ENCODE measurements around the gene NFIB.

NFIB gene

DNA sequence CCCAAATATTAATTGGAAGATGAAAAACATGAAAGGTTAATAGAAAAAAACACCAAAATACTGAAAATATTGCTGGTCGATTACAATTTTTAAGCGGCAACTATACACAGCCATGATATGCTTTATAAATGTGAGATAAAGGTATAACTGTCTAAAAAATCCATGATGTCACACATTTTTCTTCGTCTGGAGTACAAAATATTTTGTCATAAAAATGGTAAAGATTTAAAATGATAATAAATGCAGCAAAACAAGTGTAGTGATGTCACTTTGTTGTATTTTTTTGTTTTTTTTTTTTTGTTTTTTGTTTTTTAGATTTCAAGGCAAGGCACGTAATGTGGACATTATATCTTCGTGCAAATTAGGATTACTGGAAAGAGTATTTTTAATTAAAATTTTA is 227.4 kb downstream of the NFIB start:
- in situ Hi-C loops (cut with MboI; ENCODE audit: low sequenced_read_pairs), result no loop called here

DNA sequence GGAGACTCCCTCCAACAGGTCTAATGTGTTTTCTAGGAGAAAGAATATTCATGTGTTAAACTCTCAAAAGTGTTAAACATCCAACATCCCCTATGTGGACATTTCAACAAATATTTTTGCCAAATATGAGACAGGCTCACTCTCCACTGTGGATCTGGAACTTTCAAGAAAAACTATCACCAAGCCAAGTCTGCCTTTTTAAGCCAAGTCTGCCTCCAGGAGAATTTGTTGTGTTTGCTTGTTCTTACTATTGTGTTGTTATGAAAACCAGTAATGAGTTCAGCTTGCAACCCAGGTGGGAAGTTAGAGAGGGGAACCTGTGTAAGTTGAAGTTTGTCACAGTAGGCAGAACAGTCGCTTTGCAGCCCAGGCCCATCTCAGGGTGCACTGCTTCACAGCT is 228.1 kb downstream of the NFIB start:
- in situ Hi-C loops (cut with MboI; ENCODE audit: low sequenced_read_pairs), result no loop called here

DNA sequence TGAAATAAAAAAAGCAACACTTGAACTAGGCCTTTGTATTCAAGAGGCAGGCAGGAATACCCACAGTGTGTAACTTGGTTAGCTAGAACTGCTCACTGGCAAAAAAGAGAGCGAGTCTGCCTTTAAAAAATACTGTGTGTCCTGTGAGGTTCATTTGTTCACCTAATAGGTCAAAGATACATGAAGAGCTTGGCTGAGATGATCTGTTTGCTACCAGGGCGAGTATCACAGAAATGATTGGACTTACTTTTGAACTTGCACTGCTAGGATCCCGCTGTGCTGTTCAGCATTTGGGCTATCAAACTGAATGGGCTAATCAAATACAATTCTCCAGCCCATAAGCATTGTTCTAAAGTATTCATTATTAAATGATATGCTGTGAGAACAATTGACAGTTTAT is 229.1 kb downstream of the NFIB start:
- in situ Hi-C loops (cut with MboI; ENCODE audit: low sequenced_read_pairs), result no loop called here

DNA sequence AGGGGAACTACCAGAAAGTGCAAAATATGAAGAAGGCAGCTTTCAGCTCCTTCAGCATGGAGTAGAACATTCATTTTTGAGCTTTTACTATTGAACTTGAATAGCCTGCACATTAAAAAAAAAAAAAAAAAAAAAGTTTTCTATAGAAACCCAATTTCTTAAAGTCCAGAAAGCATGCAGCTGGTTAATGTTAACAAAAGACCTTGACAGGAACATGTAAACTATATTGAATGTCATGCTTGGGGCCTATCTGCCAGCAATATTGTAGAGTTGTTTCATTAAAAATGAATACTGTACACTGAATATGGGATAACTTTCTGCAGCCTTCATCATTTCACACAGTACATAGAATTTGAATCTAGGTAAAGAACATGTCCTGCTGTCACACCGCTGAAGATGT is 230.6 kb downstream of the NFIB start:
- in situ Hi-C loops (cut with MboI; ENCODE audit: low sequenced_read_pairs), result no loop called here

DNA sequence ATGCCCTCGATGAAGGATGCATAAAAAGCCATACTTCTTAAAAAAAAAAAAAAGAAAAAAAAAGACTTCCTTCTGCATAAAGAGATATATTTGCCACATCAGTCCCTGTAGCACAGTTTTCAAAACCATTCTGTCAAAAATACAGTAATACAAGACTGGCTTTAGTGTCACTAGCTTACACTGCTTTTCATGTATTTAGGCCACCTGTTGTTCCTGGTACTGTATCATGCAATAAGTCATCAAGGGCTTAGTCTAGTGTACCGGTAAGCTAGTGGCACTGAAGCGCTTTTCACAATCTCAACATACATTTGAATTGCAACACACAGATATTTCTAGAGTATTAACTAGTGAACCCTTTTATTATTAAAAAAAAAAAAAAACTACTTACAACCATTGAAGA is 231.2 kb downstream of the NFIB start:
- in situ Hi-C loops (cut with MboI; ENCODE audit: low sequenced_read_pairs), result no loop called here

DNA sequence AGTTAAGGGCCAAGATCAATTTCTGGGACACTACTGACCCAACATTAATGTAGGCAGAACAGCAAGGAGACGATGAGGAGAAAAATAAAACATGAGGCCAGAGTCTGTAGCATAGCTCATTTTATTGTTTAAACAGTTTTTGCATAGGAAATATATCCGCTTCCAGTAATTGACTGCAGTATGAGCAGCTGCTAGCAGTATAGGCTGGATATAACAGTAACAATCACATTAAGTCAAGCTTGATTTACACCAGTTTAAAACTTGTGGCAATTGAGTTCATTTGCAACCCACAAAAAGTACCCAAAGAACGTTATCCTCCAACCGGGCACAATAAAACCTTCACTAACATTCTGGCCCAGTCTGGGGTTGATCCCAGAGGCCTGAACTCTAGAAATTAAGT is 232.2 kb downstream of the NFIB start:
- in situ Hi-C loops (cut with MboI; ENCODE audit: low sequenced_read_pairs), result no loop called here

DNA sequence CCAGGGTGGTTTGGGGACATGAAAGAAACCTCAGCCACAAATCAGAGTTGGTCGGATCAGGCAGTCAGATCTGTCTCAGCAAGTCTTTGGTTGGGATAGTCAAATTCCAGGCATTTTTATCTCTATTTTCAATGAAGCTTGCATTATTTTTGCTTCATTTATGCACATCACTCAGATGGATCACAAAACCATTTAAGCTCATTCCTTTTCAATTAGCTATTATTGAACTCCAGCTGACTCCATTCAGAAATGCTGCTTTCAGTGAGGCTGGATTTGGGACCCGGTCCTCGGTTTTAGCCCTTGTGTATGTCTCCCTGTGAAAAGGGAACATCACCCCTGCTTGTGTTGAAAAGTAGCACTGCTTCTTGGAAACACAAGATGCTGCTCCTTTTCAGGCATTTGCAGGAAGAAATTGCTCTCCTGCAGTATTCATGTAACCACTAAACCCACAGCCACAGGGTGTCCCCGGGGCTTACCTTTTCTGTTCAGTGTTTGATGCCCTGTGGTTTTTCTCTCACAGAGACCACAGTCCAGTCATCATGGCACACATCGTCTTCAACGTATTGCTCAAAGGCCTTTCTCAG is 232.9 kb downstream of the NFIB start:
- in situ Hi-C loops (cut with MboI; ENCODE audit: low sequenced_read_pairs), result no loop called here

DNA sequence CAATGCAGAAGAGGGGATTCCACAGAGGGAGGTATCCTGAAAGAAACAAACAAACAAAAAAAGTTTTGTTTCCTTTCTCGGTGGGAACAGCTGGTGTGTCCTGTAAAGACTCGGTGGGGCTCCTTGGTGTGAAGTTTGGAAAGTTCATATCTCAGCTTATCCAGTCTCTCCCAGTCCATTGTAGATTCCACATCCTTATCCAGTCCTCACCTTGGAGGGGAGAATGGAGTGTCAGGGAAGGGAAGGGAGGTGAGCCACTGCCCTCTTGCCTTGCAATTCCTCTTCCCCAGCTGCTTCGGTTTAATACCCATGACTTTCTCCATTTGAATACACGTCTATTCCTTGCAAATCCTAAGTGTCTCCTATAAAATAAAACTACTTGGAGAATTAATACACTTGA is 234.5 kb downstream of the NFIB start:
- in situ Hi-C loops (cut with MboI; ENCODE audit: low sequenced_read_pairs), result no loop called here

DNA sequence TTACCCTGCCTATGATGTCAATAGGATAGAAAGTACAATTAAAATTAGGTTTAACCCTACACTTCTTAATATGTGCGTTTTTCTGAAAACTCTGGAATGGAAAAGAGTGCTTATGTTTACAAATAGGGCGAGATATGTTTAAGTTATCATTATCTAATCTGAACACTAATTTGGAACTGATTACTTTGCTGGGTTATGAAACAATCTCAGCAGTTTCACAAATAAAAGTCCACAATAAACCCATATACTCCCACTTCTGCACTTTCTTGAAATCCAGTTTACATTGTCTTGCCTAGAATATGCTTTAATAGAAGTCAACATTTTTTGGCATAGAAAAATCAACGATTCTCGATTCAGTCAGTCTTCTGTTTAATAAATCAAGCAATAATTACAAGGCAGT is 236.3 kb downstream of the NFIB start:
- in situ Hi-C loops (cut with MboI; ENCODE audit: low sequenced_read_pairs), result no loop called here

DNA sequence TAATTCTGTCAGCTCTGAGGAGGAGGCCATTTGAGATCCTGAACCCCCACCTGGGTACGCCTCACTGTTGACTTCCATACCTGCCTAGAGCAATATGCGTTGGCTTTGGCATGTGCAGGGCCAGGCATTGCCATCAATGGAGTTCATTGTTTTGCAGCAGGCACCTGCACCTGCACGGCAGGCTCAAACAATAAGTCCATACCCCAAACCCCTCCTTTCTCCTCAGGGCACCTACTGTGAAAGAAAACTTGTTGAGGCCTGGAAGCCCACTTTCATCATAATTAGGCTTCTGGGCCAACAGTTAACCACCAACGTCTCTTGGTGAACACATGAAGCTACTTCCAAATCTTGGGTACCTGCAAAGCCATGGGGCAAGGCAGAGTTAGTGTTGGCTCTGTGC is 238.7 kb downstream of the NFIB start:
- in situ Hi-C loops (cut with MboI; ENCODE audit: low sequenced_read_pairs), result no loop called here

DNA sequence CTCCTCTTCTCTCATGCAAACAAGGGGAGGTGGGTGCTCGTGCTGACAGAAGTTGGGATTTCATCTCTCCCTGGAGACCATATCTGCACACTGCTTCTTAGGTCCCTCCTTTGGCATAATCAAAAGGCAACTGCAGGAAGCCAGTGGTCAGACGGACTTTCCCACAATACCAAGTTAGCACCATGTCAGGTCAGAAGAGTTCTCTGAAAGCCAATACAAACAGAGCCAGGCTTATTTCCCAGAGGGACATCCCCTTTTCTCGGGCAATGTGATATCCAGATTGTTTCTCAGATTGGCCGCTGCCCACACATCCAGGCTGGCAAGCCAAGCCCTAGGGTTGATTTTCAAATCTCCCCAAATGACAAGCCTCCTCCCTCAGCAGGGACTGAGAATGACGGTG is 241.1 kb downstream of the NFIB start:
- in situ Hi-C loops (cut with MboI; ENCODE audit: low sequenced_read_pairs), result no loop called here

DNA sequence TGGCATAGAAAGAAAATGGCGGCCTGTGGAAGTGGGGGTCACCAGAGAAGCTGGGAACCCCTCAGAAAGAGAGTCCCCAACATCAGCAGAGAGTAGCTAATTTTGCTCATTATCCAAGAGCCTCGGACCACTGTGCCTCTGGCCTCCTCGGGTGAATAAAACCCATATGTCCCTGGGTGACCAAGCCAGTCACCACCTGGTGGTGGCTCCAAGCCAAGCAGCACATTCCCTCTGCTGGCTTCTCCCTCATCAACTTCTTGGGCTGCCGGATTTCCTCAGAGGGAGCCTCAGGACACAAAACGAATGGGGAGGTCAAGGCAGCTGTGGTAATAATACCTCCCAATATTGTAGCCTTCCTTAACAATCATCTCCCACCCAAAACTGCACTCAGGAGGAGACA is 242.5 kb downstream of the NFIB start:
- in situ Hi-C loops (cut with MboI; ENCODE audit: low sequenced_read_pairs), result no loop called here

DNA sequence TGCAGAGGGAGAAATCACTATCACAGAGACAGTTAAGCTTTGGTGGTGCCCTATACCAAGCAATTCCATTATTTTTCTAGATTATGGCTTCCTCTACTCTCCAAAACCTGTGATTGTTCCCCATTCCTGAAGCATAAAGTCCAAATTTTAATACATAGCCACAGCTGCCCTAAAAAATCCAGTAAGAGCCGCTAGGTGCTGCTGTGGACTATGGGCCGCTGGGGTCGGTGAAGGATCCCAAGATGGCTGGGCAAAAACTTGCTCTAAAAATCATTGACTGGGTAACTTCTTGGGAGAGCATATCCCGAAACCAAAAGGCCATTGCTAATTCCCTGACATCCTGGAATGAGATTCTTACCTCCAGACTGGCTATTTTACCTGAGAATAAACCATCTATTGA is 245.3 kb downstream of the NFIB start:
- in situ Hi-C loops (cut with MboI; ENCODE audit: low sequenced_read_pairs), result no loop called here

DNA sequence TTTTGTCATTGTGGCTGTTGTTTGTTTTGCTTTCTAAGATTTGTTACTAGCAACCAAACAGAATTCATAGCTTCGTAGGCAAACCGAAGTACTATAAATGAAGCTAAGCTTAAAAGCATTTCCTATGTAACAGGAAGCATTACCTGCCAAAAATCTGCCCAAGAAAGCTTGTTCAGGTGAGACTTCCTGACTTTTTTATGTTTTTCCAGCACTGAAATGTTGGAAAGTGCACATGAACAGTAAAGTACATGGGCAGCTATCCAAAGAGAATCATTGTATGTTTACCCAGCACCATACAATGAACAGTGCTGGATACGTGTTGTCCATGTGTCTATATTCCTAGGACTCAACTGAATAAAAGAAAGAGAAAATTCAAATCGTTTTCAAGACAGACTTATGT is 247.1 kb downstream of the NFIB start:
- in situ Hi-C loops (cut with MboI; ENCODE audit: low sequenced_read_pairs), result no loop called here

DNA sequence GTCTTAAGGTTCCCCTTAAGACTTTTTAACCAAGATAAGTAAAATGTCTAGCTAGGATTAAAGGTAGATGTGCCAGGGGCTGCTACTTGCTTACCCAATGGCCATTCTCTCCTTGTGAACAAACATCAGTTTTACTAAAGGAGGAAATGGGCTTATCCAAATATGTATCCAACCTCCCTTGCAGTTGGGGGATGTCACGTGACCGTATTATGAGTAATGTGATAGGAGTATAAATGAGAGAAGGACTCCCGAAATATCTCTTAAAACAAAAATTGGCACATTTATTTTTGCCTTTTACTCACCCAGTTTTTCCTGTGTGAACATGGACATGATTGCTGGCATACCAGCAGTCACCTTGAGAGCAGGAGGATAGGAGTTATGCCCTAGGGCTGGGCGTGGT is 247.9 kb downstream of the NFIB start:
- in situ Hi-C loops (cut with MboI; ENCODE audit: low sequenced_read_pairs), result no loop called here

DNA sequence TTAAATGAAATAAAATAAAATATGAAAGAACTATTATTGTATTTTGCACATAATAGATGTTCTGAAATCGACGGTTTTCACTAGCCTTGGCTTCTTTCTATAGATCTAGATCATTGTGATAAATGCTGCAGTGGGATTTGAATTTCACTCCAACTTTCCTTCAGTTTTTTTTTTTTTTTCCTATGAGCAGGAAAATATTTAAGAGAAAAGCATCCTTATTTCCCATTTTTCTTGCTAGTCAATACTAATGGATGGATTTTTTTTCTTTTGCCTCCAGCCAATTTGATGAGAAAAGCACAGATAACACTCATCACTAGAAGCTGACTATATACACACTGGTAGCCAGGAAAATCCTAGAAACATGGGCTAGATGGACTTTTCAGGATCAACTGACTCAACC is 249.0 kb downstream of the NFIB start:
- in situ Hi-C loops (cut with MboI; ENCODE audit: low sequenced_read_pairs), result no loop called here

DNA sequence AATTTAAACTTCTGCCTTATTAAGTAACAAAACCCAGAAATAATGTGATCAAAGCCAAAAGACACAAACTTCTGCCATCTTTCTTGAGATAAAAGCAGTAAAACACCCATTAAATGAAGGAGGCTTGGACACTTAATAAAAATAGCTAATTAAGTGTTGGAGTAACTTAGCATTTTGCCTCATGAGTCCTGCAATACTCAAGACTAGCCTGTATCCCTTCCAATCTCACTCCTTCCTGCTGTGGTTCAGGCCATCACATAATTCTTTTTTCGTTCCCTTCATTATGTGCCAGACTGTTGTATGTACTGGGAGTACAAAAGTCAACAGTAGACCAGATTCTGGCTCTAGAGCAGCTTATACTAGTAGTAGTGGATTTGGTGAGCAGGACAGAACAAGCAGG is 250.2 kb downstream of the NFIB start:
- in situ Hi-C loops (cut with MboI; ENCODE audit: low sequenced_read_pairs), result no loop called here

DNA sequence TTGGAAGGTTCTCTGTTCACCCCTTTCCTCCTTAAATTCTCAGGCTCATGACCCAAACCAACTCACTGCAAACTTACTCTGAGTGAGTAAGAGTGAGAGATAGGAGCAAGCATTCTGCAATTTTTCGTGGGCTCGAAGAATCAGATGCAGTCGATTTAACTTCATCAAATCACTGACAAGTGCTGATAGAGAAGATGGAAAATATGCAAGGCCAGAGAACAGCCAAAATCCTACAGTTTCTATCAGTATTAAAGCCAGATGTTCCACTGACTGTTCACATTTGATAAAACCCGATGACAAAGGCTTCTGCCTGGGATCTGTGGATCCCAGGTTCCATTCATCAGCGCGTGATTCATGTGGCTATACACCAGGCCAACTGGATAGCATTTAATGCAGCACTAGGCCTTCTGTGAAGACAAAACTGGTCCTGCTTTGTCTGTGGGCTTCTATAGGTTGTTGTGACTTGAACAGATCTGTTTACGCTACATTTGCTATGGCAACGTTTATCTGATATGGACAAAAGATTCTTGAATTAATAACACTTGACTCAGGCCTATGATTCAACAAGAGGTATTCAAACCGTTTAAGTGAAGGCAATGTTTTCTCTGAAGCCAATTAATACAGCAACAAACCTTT is 251.2 kb downstream of the NFIB start:
- in situ Hi-C loops (cut with MboI; ENCODE audit: low sequenced_read_pairs), result no loop called here

DNA sequence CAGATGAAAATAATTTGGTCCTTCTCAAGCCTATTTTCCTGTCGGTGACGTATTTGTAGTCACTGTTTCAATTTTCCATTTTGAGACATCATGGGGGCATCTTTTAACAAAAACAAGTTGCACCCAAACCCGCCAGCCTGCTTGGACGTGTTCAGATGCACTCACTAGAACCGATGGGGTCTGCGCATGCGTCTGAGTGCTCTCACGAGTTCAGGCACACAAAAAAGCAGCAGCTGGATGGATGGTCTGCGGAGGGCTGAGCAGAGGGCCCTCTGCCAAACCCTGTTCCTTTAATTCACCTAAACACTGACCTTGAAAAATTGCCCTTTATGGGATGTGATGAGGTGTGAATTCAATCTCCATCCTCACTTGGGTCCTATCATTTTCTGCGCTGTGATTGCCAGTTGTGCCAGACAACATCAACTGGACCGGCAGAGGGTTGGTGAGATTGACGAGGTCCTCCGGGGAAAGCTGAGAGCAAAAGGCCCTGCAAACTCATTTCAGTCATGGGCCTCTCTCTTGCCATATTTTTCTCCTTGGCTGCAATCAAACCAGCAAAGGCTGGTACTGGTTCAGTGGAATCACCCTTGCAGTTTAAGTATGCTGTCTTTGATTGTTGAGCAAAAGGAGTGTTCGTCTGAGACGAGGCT is 251.9 kb downstream of the NFIB start:
- in situ Hi-C loops (cut with MboI; ENCODE audit: low sequenced_read_pairs), result no loop called here

DNA sequence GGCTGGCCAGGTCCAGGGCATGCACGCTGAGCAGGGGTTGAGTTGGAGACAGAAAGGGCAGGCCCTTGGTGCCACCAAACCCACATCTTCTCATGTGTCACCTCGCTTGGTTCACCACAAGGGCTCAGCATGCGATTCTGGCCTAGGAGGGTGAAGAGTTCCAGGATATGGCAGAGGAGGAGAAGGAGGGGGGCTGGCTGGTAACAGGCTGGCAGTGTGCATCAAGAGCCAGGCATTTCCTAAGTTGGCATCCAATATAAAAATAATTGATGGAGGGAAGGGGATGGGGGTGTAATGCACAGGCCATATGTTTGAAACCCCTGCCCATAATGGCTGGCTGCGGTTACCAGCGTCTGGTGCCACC is 255.6 kb downstream of the NFIB start:
- in situ Hi-C loops (cut with MboI; ENCODE audit: low sequenced_read_pairs), result no loop called here

DNA sequence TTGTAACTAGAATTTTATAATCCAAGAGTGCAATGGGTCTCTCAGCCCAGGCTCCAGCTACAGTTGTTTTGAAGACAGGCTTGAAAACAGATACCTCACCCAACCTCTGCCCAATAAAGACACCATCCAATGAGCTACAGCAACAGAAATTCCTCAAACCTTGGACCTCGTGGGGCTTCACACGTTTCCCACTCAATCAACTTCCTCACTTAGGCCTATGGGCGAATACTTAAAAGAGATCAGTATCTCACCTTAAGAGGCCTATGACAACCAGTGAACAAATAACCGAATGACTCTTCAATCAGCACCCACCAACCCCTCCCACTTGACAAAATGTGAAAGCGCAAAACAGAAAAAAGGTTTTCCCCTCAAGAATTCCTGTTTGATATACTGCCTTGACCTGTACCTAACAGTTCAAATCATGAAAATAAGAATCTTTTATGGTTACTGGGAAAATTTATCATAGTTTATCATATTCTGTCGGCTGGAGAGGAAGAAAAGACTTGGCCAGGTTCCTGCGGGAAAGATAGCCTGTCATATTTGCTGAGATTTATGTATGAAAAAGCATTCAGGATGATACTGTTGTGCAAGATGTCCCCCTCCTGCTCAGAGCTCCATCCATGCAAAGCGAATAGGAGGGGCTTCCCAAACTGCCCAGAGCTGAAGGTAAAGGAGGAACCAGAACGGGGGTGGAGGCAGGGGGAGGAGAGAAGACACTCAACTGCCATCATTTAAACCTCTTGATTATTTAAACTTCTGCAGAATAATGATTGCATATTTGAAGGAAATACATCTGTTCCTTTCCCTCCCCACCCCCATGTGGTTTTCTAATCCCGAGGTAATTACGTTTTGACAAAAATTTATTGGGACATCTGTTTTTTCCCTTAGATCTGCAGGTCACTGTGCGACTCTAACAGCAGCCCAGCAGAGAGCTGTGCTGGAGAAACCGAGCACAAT is 256.3 kb downstream of the NFIB start:
- in situ Hi-C loops (cut with MboI; ENCODE audit: low sequenced_read_pairs), result no loop called here

Measured in HL-60/S4 treated with retinoic acid at 250 ng/mL for 4 days and 3 days (cell line).